Stomach smooth muscle (tissue), 2 donors: ENCODE results near the gene OR52R1.
"Not testable (repeated sequence)": the region's sequence is repeated elsewhere in the genome, so short reads cannot be mapped to it uniquely, and the experiment has no call there.

Source experiments
- H3K27ac ChIP-seq: one replicate; pipeline ENCODE4 v1.7.0; 2013; ENCODE audit warnings: mild to moderate bottlenecking, low read length, inconsistent platforms
- H3K27me3 ChIP-seq, 2 donors: one replicate each; pipeline ENCODE4 v1.7.0; 2013; ENCODE audit warnings: low read length in 2 of 2; ENCODE audit not compliant: insufficient read depth in 2 of 2, control insufficient read depth in 1 of 2
- H3K36me3 ChIP-seq, 2 donors: one replicate each; pipeline ENCODE4 v1.7.0; 2013; ENCODE audit warnings: low read length in 2 of 2; ENCODE audit not compliant: control insufficient read depth in 2 of 2, insufficient read depth in 2 of 2
- H3K4me1 ChIP-seq: one replicate; pipeline ENCODE4 v1.7.0; 2013; ENCODE audit warnings: low read length; ENCODE audit not compliant: control insufficient read depth, insufficient read depth
- H3K4me3 ChIP-seq, 2 donors: one replicate each; pipeline ENCODE4 v1.7.0; 2013; ENCODE audit warnings: low read length in 2 of 2
- H3K9ac ChIP-seq, 2 donors: one replicate each; pipeline ENCODE4 v1.7.0; 2013; ENCODE audit warnings: low read length in 2 of 2, mild to moderate bottlenecking in 1 of 2
- H3K9me3 ChIP-seq, 2 donors: one replicate each; pipeline ENCODE4 v1.7.0; 2013; ENCODE audit warnings: low read length in 2 of 2; ENCODE audit not compliant: control insufficient read depth in 2 of 2
- donor health status: healthy.
- donor health status: Pancreatic carcinoma.

OR52R1 gene

DNA sequence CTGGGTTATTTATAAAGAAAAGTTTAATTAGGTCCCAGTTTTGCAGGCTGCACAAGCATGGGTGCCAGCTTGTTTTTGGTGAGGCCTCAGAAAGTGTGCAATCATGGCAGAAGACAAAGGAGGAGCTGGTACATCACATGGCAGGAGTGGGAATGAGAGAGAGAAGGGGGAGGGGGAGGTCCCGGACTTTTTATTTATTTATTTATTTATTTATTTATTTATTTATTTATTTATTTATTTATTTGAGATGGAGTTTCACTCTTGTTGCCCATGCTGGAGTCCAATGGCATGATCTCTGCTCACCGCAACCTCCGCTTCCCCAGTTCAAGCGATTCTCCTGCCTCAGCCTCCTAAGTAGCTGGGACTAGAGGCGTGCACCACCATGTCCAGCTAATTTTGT, 2.9 kb downstream of the OR52R1 start:
- H3K27me3 ChIP-seq, H3K4me1 ChIP-seq: not testable (repeated sequence)

DNA sequence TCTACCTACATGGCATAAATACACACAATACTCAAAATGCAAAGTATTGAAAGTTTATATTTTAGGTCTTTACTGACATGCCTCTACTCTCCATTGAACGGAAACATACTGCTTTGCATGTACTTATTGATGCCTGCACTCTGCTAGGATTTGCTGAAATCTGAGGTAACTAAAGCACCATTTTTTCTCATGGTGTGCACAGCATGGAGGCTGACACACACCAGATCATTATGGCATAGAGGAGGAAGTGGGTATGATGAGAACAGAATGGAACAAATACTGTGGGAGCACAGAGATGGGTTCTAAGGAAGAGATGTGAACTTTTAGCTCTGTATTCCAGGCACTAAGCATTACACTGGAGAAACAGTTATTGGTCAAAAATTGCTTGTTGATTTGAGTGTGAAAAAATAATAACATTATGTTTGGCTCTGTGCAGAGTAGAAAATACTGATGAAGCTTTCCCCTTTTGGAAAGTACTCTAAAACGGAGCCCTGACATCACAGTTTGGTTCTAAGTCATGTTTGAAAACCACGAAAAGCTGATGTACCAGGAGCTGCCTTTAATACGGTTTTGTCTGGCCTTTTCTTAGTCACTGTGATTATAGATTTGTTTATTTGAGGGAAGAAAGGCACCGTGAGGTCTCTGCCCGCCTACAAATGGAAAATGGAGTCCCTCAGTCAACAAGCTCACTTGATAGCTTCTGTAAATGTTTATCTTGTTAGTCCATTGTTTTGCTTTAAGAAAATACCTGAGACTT, 5.6 kb downstream of the OR52R1 start:
- Histone ChIP-seq H3K9me3 (no peaks in the 10 kb centered on the region), H3K4me1 (no peaks in the 10 kb centered on the region), H3K4me3 (no peak overlapping the region), H3K27me3 (no peaks in the 10 kb centered on the region), H3K27ac (no peak overlapping the region), H3K9ac (no peak overlapping the region), H3K36me3 (no peaks in the 10 kb centered on the region)

More for the DNA sequence above, 2.9 kb downstream of the OR52R1 start:
- H3K9me3 ChIP-seq, H3K36me3 ChIP-seq, H3K9ac ChIP-seq, H3K27ac ChIP-seq, H3K4me3 ChIP-seq: not testable (repeated sequence)

- no peak overlapping the region for H3K9ac ChIP-seq
- no peaks in the 10 kb centered on the region for H3K4me1 ChIP-seq
- no peaks in the 10 kb centered on the region for H3K9me3 ChIP-seq
Observed at GRCh38 chr11:4797206-4797605, 7.0 kb downstream of the OR52R1 start.

DNA sequence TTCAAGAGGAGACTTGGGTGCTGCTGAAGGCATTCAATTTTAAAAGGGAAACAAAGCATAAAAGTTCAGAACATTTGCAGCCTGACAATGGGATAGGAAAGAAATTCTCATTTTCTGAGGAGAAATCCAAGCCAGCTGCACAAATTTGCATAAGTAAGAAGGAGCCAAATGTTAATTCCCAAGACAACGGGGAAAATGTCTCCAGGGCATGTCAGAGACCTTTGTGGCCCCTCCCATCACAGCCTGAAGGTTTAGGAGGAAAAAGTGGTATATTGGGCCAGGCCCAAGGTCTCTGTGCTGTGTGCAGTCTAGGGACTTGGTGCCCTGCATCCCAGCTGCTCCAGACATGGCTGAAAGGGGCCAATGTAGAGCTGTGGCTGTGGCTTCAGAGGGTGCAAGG, 21.7 kb downstream of the OR52R1 start:
- Histone ChIP-seq H3K36me3 (no peaks in the 10 kb centered on the region), H3K4me1 (no peaks in the 10 kb centered on the region), H3K27ac (no peak overlapping the region), H3K4me3 (no peak overlapping the region), H3K27me3 (no peaks in the 10 kb centered on the region), H3K9ac (no peak overlapping the region), H3K9me3 (no peaks in the 10 kb centered on the region)

More at GRCh38 chr11:4797206-4797605, 7.0 kb downstream of the OR52R1 start:
- no peak overlapping the region for H3K4me3 ChIP-seq
- no peaks in the 10 kb centered on the region for H3K36me3 ChIP-seq
- no peak overlapping the region for H3K27ac ChIP-seq
- no peaks in the 10 kb centered on the region for H3K27me3 ChIP-seq

GRCh38 chr11:4769838-4770237, 34.3 kb downstream of the OR52R1 start, which contains the start of gene OR51F1:
Gene OR51F1 (minus strand): TSS chr11:4769938. CDS start chr11:4769938, 0 bp downstream.
- H3K4me1 ChIP-seq = no peaks in the 10 kb centered on the region
- no peak within 1 kb of the TSS for H3K27ac ChIP-seq
- H3K36me3 ChIP-seq = no peaks in the 10 kb centered on the region
- no peaks in the 10 kb centered on the region for H3K9me3 ChIP-seq
- no peaks in the 10 kb centered on the region for H3K27me3 ChIP-seq
- H3K4me3 ChIP-seq = no peak within 1 kb of the TSS
- H3K9ac ChIP-seq = no peak within 1 kb of the TSS

DNA sequence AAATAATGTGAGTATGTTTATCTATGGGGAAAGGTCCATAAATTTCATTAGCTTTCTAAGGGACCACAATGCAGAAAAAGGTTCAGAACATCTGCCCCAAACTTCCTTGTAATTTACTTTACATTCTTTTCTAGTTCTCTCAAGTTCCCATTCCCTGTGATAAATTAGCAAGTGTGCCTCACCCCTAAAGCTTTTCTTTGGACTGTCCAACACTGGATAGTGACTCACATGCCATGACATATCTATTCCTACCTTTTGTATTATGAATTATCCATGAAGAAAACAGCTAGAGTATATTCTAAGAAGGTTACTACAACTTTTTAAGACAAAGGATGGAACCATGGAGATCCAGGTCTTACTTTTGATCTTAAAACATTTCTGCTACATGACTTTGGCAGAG, 36.1 kb downstream of the OR52R1 start:
- Histone ChIP-seq H3K4me3 (no peak overlapping the region), H3K9me3 (no peaks in the 10 kb centered on the region), H3K4me1 (no peaks in the 10 kb centered on the region), H3K27ac (no peak overlapping the region), H3K9ac (no peak overlapping the region), H3K36me3 (no peaks in the 10 kb centered on the region), H3K27me3 (no peaks in the 10 kb centered on the region)

DNA sequence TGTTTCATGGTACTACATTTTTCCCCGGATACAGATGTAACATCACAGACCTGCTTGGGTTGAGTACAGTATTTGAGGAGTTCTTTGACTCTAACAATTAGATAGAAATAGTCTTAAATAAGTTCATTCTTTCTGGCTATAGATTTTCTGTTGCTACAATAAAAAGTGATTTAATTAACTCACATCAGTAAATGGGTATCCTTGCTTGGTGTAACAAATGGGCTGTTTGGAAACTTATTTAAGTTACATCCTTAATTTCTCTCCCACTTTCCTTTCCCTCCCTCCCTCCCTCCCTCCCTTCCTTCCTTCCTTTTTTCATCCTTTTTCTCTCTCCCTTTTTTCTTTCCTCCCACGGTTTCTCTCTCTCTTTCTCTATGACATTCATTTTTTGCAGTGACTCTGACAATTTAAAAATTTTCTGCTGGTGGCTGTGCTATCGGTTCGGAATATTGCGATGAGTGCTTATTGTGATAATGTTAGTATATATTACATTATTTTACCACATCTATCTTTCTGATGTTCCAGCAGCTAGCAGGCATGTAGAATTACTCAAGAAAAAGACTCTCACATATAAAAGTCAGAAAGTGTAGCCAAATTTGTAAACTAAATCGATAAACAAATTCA, 37.6 kb downstream of the OR52R1 start:
- H3K36me3 ChIP-seq = no peaks in the 10 kb centered on the region
- H3K9ac ChIP-seq = no peak overlapping the region
- H3K27me3 ChIP-seq = no peaks in the 10 kb centered on the region
- H3K27ac ChIP-seq = no peak overlapping the region
- no peaks in the 10 kb centered on the region for H3K4me1 ChIP-seq
- no peak overlapping the region for H3K4me3 ChIP-seq
- H3K9me3 ChIP-seq = no peaks in the 10 kb centered on the region

DNA sequence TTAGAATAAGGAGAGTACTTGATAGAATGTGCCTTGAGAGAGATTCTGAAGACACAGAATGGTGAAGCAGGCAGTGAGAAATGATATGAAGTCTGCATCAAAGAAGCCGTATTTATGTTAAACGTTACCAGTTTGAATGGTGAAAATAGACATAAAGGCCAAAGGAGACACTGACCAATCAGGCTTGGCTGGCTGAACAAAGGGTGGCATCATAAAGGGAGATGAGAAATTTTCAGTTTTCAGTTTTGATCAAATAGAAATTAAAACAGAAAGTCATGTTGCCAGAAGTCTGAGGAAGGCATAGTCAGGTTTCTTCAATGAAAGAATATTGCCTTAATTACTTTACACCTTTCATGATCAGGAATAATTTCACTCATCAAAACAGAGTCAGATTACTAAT, 41.1 kb downstream of the OR52R1 start:
- Histone ChIP-seq H3K9ac (no peak overlapping the region), H3K27me3 (no peaks in the 10 kb centered on the region), H3K4me1 (no peaks in the 10 kb centered on the region), H3K9me3 (no peaks in the 10 kb centered on the region), H3K4me3 (no peak overlapping the region), H3K27ac (no peak overlapping the region), H3K36me3 (no peaks in the 10 kb centered on the region)
